Measurements from ENCODE around the gene HELZ. TPM values are rescaled to one million over a fixed set of nuclear protein-coding genes. Genes with fewer than 3 reads are reported as not detected.
A peak's percentile ranks its signal among the peaks of the same experiment; 100 is the strongest.

Gene HELZ
- total and polyA plus RNA-seq, 2 of the 8 experiments (the other 6 are each of a cell fraction or from before 2014, with no cell fraction given) = 10.0 to 48.7 TPM

- Histone ChIP-seq H3K27ac (ENCODE audit: low read depth, low read length) (no peak overlapping the region), H2BK5ac (ENCODE audit: low read depth, low read length) (no peak overlapping the region), H2AFZ (ENCODE audit: low read length) (no peak overlapping the region), H4K8ac (ENCODE audit: extremely low read depth, insufficient read depth, low read length) (no peak overlapping the region), H3K79me2 (ENCODE audit: control insufficient read depth in 1 of 2, insufficient read depth in 2 of 2, low read length in 2 of 2) (no peaks in the 10 kb centered on the region), H2BK20ac (ENCODE audit: low read length) (no peak overlapping the region), H3K14ac (ENCODE audit: insufficient read length) (no peak overlapping the region), H3K9me3 (ENCODE audit: insufficient read depth in 2 of 2, low read depth in 1 of 2, low read length in 1 of 2) (peaks cover 0 to 2% of the 10 kb centered on the region in 2 experiments; a peak in 1 of 4 replicates), H4K5ac (ENCODE audit: insufficient read length, low read depth, low read length) (no peak overlapping the region), H2BK12ac (ENCODE audit: low read depth, low read length) (no peak overlapping the region), H3K36me3 (ENCODE audit: control insufficient read depth in 2 of 4, insufficient read depth in 4 of 4, low read length in 3 of 4) (peaks cover 0 to 23% (median 5%) of the 10 kb centered on the region in 4 experiments; a peak in 4 of 8 replicates), H3K4ac (replicated peaks; ENCODE audit: insufficient read length, low read depth, low read length) (no peak overlapping the region), H3K18ac (ENCODE audit: extremely low read depth, low read length) (no peak overlapping the region), H3K9ac (replicated peaks in 1 of 4; ENCODE audit: extremely low read depth in 1 of 4, low read depth in 3 of 4, low read length in 3 of 4) (no peak overlapping the region), H3K23me2 (ENCODE audit: low read depth, low read length) (no peaks in the 10 kb centered on the region), H3K4me1 (replicated peaks in 1 of 4; ENCODE audit: control insufficient read depth in 3 of 4, insufficient read depth in 4 of 4, low read length in 3 of 4) (no peaks in the 10 kb centered on the region), H3K27me3 (replicated peaks in 1 of 4; ENCODE audit: control insufficient read depth in 3 of 4, extremely low read depth in 1 of 4, insufficient read depth in 3 of 4, low read length in 3 of 4) (no peaks in the 10 kb centered on the region), H4K20me1 (replicated peaks in 1 of 2; ENCODE audit: control insufficient read depth in 1 of 2, insufficient read depth in 2 of 2, low read length in 2 of 2) (no peaks in the 10 kb centered on the region), H3K79me1 (ENCODE audit: low read depth, low read length) (no peaks in the 10 kb centered on the region), H3K4me2 (ENCODE audit: insufficient read depth in 1 of 2, low read depth in 2 of 2, low read length in 2 of 2) (no peak overlapping the region), H3K23ac (ENCODE audit: insufficient read length) (no peak overlapping the region), H3K4me3 (ENCODE audit: extremely low read depth in 1 of 4, insufficient read depth in 2 of 4, low read depth in 3 of 4, low read length in 4 of 4) (no peak overlapping the region), H4K91ac (replicated peaks; ENCODE audit: insufficient read length, low read length) (no peak overlapping the region), H3K56ac (replicated peaks; ENCODE audit: insufficient read length, low read depth, low read length) (no peak overlapping the region), H2BK15ac (ENCODE audit: low read length) (no peak overlapping the region), H2BK120ac (replicated peaks; ENCODE audit: low read depth, low read length) (no peak overlapping the region), H2AK5ac (ENCODE audit: low read depth, low read length) (no peak overlapping the region)
- DNase-seq (ENCODE audit: low read depth in 1 of 2, low spot score in 2 of 2) (no peak), FAIRE-seq (no peak)
- TF ChIP-seq CTCF (IDR thresholded peaks at IDR 0.05; ENCODE audit: control extremely low read depth in 1 of 3, insufficient read depth in 1 of 3, low read depth in 1 of 3, low read length in 3 of 3) (peak in 1 of 3 experiments; percentile 5; a peak in 1 of 4 replicates), POLR2AphosphoS5 (IDR thresholded peaks at IDR 0.05; ENCODE audit: low read depth, low read length) (no peak)
- CTCF ChIA-PET (ENCODE audit: partially characterized antibody) = interaction anchor here (0.6 to 2.2 kb wide), 3 partner anchors 10 to 175 kb away, joined by 3 to 8 read pairs (median 4); no protein-coding TSS in a partner anchor
- POLR2A ChIA-PET (ENCODE audit: partially characterized antibody) = no interaction called here
- WGBS, 2 experiments (ENCODE audit: extremely low coverage in 1 of 2, insufficient coverage in 1 of 2, insufficient read length in 1 of 2, insufficient replicate concordance in 2 of 2, low coverage in 1 of 2, low lambda C conversion rate in 2 of 2, missing lambda C conversion rate in 1 of 2) = 71% methylated on average over 1 of the region's 1 CpG; no CpG with 5 or more reads in 1 of the 2 experiments
These were observed 128.9 kb downstream of the HELZ start for GRCh38 chr17:67116045-67116575.
